Thyroid gland (tissue), 4 donors: ENCODE data around the gene SDR9C7.

Experiments
- POLR2A ChIP-seq, 2 donors: fragments of 450-650 bp; IDR thresholded peaks; one replicate each; pipeline ENCODE4 v1.6.1; 2017; ENCODE audit warnings: antibody characterized with exemption in 2 of 2, mild to moderate bottlenecking in 2 of 2, moderate library complexity in 1 of 2
- TF ChIP-seq, protein P1 (sequence below), 6 experiments: fragments of 200-600 bp in 3 of 6; fragments of 450-650 bp in 3 of 6; sonication (generic) in 3 of 6; IDR thresholded peaks; one replicate each; pipeline ENCODE4 v1.5.1; 2016 to 2019; ENCODE audit warnings: antibody characterized with exemption in 6 of 6, mild to moderate bottlenecking in 2 of 6, inconsistent platforms in 1 of 6, moderate library complexity in 1 of 6

DNA sequence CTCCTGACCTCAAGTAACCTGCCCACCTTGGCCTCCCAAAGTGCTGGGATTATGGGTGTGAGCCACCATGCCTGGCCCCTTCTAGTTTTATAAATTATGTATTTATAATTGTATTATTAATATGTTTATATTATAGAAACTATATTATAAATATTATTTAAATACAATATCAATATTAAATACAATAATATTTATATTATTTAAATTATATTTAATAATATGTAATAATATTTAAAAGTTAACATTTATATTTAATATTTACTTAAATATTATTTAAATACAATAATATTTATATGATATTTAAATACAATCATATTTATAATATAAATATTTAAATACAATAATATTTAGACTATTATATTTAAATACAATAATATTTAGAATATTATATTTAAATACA lies 20.0 kb downstream of the SDR9C7 start:
- TF ChIP-seq, protein P1, sequence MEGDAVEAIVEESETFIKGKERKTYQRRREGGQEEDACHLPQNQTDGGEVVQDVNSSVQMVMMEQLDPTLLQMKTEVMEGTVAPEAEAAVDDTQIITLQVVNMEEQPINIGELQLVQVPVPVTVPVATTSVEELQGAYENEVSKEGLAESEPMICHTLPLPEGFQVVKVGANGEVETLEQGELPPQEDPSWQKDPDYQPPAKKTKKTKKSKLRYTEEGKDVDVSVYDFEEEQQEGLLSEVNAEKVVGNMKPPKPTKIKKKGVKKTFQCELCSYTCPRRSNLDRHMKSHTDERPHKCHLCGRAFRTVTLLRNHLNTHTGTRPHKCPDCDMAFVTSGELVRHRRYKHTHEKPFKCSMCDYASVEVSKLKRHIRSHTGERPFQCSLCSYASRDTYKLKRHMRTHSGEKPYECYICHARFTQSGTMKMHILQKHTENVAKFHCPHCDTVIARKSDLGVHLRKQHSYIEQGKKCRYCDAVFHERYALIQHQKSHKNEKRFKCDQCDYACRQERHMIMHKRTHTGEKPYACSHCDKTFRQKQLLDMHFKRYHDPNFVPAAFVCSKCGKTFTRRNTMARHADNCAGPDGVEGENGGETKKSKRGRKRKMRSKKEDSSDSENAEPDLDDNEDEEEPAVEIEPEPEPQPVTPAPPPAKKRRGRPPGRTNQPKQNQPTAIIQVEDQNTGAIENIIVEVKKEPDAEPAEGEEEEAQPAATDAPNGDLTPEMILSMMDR (IDR thresholded peaks at IDR 0.05), result no peak
- no peak for TF ChIP-seq POLR2A (IDR thresholded peaks at IDR 0.05)
